HG03039 (cell line): ENCODE results near the gene MORC1.

Source experiments
- ATAC-seq: cut with Tn5 transposase; IDR thresholded peaks from one replicate; pipeline ENCODE4 v1.9.1; 2021; ENCODE audit warnings: mild to moderate bottlenecking, moderate library complexity; ENCODE audit not compliant: unreplicated experiment

Gene MORC1

GRCh38 chr3:108946292-108947285 lies 171.3 kb downstream of the MORC1 start:
- no peak for ATAC-seq

- ATAC-seq, result no peak
Measured at GRCh38 chr3:108940568-108941263, 177.2 kb downstream of the MORC1 start.

DNA sequence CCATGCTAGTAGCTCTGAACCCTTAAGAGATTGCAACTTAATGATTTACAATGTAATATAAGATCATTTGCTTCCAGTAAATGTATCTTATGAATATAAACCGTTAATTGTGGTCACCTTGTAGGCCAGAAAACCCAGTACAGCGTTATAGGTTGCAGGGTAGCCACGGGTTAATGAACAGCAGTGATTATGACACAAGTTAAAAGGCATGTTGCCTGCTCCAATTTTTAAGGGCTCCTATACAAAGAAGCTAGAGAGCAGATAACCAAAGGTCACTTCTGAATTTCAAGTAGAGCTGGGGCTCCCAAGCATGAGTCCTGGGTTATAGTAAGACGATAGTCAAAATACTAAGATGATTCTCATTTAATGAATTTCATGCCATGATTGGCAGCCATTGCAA lies 177.8 kb downstream of the MORC1 start:
- ATAC-seq, result no peak

GRCh38 chr3:108936924-108937689 lies 180.8 kb downstream of the MORC1 start:
- no peak for ATAC-seq

DNA sequence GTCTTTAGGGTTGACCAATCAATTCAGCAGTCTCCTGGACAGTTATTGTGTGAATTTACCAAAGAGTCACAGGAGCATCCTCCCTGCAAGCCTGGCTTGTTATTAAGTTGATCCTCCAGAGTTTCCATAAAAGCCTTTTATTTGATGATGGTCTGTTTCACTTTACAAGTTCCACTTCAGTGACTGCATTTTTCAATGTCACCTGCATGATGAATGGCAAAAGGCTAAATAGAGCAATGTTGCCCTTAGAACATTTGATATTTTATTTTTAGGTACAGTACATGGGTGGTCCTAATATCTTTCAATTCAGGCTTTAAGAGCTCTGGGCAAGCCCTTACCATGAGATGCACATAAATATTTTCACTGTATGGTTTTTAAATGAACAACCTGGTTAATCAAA lies 186.9 kb downstream of the MORC1 start:
- no peak for ATAC-seq

DNA sequence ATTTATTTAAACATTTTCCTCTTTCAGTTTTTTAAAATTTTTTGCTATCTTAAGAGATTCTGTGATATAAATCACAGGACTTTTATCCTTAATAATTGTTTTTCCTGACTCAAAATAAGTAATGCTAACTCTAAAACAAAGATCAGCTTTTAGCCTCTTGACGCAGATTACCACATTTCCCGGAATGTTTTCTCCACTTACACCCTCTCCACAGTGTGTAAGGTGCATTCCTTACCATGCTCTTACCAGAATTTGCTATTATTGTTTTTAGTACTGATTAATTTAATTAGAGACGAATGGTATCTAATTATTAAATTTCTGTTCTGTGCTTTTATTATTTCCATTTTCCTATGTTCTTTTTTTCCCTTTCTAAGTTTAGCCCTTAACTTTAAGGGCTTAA lies 199.1 kb downstream of the MORC1 start:
- no peak for ATAC-seq

DNA sequence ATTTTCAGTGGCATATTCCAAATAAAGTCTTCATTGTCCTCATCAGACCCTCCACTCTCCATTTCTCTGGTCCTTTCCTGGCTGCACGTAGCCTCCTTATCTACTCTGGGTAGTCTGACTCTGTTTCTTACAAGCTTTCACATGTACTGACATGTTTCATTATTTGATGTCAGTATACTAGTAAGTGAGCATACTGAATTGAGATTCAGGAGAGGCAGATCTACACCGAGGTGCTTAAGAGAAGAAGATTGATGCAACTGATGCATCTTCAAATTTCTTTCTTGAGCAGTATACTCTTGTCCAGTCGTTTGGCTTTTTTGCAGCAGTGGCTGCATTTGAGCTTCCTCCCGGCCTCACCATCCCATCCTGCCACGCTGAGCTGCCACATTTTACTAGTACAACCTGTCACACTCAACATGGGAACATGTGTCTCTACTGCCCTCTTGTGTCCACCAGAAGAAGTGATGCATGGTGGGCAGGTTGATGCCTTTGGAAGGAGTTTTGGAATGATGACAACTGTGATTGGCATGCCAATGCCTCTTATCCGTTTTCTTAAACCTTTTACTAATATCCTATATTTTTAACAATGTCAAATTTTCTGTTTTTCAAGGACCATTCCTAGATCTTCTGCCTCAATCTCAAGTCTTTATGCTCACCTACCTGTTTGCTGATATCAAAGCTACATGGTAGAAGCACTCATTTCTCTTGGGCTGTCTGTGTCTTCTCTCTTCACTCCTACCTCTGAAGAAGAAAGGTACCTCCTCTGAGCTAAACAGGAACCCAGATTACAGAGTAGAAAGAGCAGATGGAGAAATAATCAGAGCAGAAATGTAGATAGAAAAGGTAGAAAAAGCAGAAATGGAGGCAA lies 202.9 kb downstream of the MORC1 start:
- peak; percentile 95 for ATAC-seq

DNA sequence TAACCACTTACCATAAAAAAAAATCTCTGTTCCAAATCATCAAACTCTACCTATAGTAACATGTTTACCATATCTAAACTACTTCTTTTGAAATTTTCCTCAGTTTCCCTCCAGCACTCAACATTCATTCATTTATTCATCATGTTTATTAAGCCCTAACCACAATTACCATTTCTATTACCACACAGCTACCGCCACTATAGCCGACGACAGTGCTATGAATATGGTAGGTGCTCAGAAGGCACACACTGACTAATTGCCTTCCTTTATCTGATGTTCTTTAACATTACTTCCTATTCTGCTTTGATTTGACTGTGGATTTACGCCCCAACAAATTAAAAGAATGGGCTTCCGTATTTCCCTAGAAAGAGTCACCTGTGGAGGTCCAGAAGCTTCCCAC lies 208.1 kb downstream of the MORC1 start:
- no peak for ATAC-seq
